ENCODE data around the gene AASS.
"Not testable (repeated sequence)": the region's sequence is repeated elsewhere in the genome, so short reads cannot be mapped to it uniquely, and the experiment has no call there.

AASS gene

GRCh38 chr7:122136078-122136477 lies 8.0 kb downstream of the AASS start:
- Histone ChIP-seq H2BK12ac (ENCODE audit: low read length) (no peak overlapping the region), H2AK5ac (ENCODE audit: low read depth, low read length) (no peak overlapping the region), H3K18ac (ENCODE audit: low read length) (no peak overlapping the region), H2BK120ac (ENCODE audit: low read depth, low read length) (no peak overlapping the region), H3K27me3 (ENCODE audit: control insufficient read depth in 3 of 3, insufficient read depth in 3 of 3, low read depth in 1 of 3, low read length in 3 of 3) (no peaks in the 10 kb centered on the region), H4K91ac (ENCODE audit: low read depth, low read length, poor library complexity) (no peak overlapping the region), H3K27ac (replicated peaks; ENCODE audit: low read length) (no peak overlapping the region), H3K4me1 (ENCODE audit: control insufficient read depth in 2 of 2, insufficient read depth in 1 of 2, low read depth in 1 of 2, low read length in 2 of 2) (peaks cover 0 to 2% of the 10 kb centered on the region in 2 donors), H3K4ac (ENCODE audit: low read length) (no peak overlapping the region), H4K8ac (ENCODE audit: low read depth, low read length) (no peak overlapping the region), H3K4me3 (ENCODE audit: low read length in 2 of 2) (no peak overlapping the region), H3K36me3 (replicated peaks in 1 of 2; ENCODE audit: control insufficient read depth in 2 of 2, insufficient read depth in 2 of 2, low read length in 2 of 2) (peaks cover 2 to 28% of the 10 kb centered on the region in 2 donors), H2BK5ac (ENCODE audit: low read length) (no peak overlapping the region), H3K14ac (ENCODE audit: low read length) (no peak overlapping the region), H3K4me2 (ENCODE audit: insufficient read depth, low read length, poor library complexity, severe bottlenecking) (no peak overlapping the region), H3K9ac (ENCODE audit: low read depth, low read length, poor library complexity) (no peak overlapping the region), H3K23ac (ENCODE audit: low read depth, low read length, poor library complexity) (no peak overlapping the region), H3K9me3 (replicated peaks in 1 of 2; ENCODE audit: control insufficient read depth in 2 of 2, insufficient read depth in 1 of 2, low read depth in 1 of 2, low read length in 2 of 2) (no peaks in the 10 kb centered on the region), H2BK15ac (ENCODE audit: low read length) (no peak overlapping the region), H2AFZ (ENCODE audit: low read length) (no peak overlapping the region), H3K79me1 (ENCODE audit: low read depth, low read length) (peaks cover 2% of the 10 kb centered on the region)
- no peak for DNase-seq (ENCODE audit: low spot score)
- WGBS, 2 donors (ENCODE audit: extremely low coverage in 2 of 2, insufficient read length in 2 of 2, insufficient replicate concordance in 1 of 2): no CpG with 5 or more reads among the region's 3 CpGs

GRCh38 chr7:122135275-122135674 lies 8.8 kb downstream of the AASS start:
- peaks cover 2 to 31% of the 10 kb centered on the region in 2 donors for H3K36me3 ChIP-seq (replicated peaks in 1 of 2; ENCODE audit: control insufficient read depth in 2 of 2, insufficient read depth in 2 of 2, low read length in 2 of 2)
- no peak overlapping the region for H2BK5ac ChIP-seq (ENCODE audit: low read length)
- no peak overlapping the region for H2BK15ac ChIP-seq (ENCODE audit: low read length)
- no peak overlapping the region for H3K4me2 ChIP-seq (ENCODE audit: insufficient read depth, low read length, poor library complexity, severe bottlenecking)
- H3K9me3 ChIP-seq (replicated peaks in 1 of 2; ENCODE audit: control insufficient read depth in 2 of 2, insufficient read depth in 1 of 2, low read depth in 1 of 2, low read length in 2 of 2): no peaks in the 10 kb centered on the region
- no peaks in the 10 kb centered on the region for H3K27me3 ChIP-seq (ENCODE audit: control insufficient read depth in 3 of 3, insufficient read depth in 3 of 3, low read depth in 1 of 3, low read length in 3 of 3)
- no peak overlapping the region for H3K4ac ChIP-seq (ENCODE audit: low read length)
- no peak overlapping the region for H2BK120ac ChIP-seq (ENCODE audit: low read depth, low read length)
- no CpG with 5 or more reads among the region's 4 CpGs for WGBS, 2 donors (ENCODE audit: extremely low coverage in 2 of 2, insufficient read length in 2 of 2, insufficient replicate concordance in 1 of 2)
- H4K91ac ChIP-seq (ENCODE audit: low read depth, low read length, poor library complexity): no peak overlapping the region
- DNase-seq (ENCODE audit: low spot score): no peak
- H2AFZ ChIP-seq (ENCODE audit: low read length): no peak overlapping the region
- H3K27ac ChIP-seq (replicated peaks; ENCODE audit: low read length): no peak overlapping the region
- H3K18ac ChIP-seq (ENCODE audit: low read length): no peak overlapping the region
- H3K14ac ChIP-seq (ENCODE audit: low read length): no peak overlapping the region
- no peak overlapping the region for H2BK12ac ChIP-seq (ENCODE audit: low read length)
- H3K4me1 ChIP-seq (ENCODE audit: control insufficient read depth in 2 of 2, insufficient read depth in 1 of 2, low read depth in 1 of 2, low read length in 2 of 2): peaks cover 0 to 2% of the 10 kb centered on the region in 2 donors
- H3K4me3 ChIP-seq (ENCODE audit: low read length in 2 of 2): no peak overlapping the region
- peaks cover 2% of the 10 kb centered on the region for H3K79me1 ChIP-seq (ENCODE audit: low read depth, low read length)
- no peak overlapping the region for H3K9ac ChIP-seq (ENCODE audit: low read depth, low read length, poor library complexity)
- H2AK5ac ChIP-seq (ENCODE audit: low read depth, low read length): no peak overlapping the region
- no peak overlapping the region for H3K23ac ChIP-seq (ENCODE audit: low read depth, low read length, poor library complexity)
- H4K8ac ChIP-seq (ENCODE audit: low read depth, low read length): no peak overlapping the region

- not testable (repeated sequence) for H3K4me1 ChIP-seq (ENCODE audit: control insufficient read depth in 2 of 2, insufficient read depth in 1 of 2, low read depth in 1 of 2, low read length in 2 of 2); DNase-seq (ENCODE audit: low spot score); H2BK120ac ChIP-seq (ENCODE audit: low read depth, low read length); H2AK5ac ChIP-seq (ENCODE audit: low read depth, low read length); H2BK15ac ChIP-seq (ENCODE audit: low read length); H3K9me3 ChIP-seq (replicated peaks in 1 of 2; ENCODE audit: control insufficient read depth in 2 of 2, insufficient read depth in 1 of 2, low read depth in 1 of 2, low read length in 2 of 2); H3K14ac ChIP-seq (ENCODE audit: low read length); H3K79me1 ChIP-seq (ENCODE audit: low read depth, low read length); H3K9ac ChIP-seq (ENCODE audit: low read depth, low read length, poor library complexity); H2BK12ac ChIP-seq (ENCODE audit: low read length); H4K8ac ChIP-seq (ENCODE audit: low read depth, low read length); H3K4ac ChIP-seq (ENCODE audit: low read length); H4K91ac ChIP-seq (ENCODE audit: low read depth, low read length, poor library complexity); H3K18ac ChIP-seq (ENCODE audit: low read length); H2BK5ac ChIP-seq (ENCODE audit: low read length); H2AFZ ChIP-seq (ENCODE audit: low read length); H3K4me3 ChIP-seq (ENCODE audit: low read length in 2 of 2); H3K27me3 ChIP-seq (ENCODE audit: control insufficient read depth in 3 of 3, insufficient read depth in 3 of 3, low read depth in 1 of 3, low read length in 3 of 3); H3K23ac ChIP-seq (ENCODE audit: low read depth, low read length, poor library complexity); H3K4me2 ChIP-seq (ENCODE audit: insufficient read depth, low read length, poor library complexity, severe bottlenecking); H3K27ac ChIP-seq (replicated peaks; ENCODE audit: low read length)
- no CpG with 5 or more reads among the region's 3 CpGs for WGBS, 2 donors (ENCODE audit: extremely low coverage in 2 of 2, insufficient read length in 2 of 2, insufficient replicate concordance in 1 of 2)
- H3K36me3 ChIP-seq (replicated peaks in 1 of 2; ENCODE audit: control insufficient read depth in 2 of 2, insufficient read depth in 2 of 2, low read length in 2 of 2): peaks cover 2 to 36% of the 10 kb centered on the region in 2 donors
Observed at GRCh38 chr7:122134793-122135192, 9.3 kb downstream of the AASS start.

- Histone ChIP-seq H2AFZ (ENCODE audit: low read length) (no peak overlapping the region), H3K79me1 (ENCODE audit: low read depth, low read length) (peaks cover 2% of the 10 kb centered on the region), H2AK5ac (ENCODE audit: low read depth, low read length) (no peak overlapping the region), H3K4me2 (ENCODE audit: insufficient read depth, low read length, poor library complexity, severe bottlenecking) (peak overlapping the region; percentile 18), H3K27ac (replicated peaks; ENCODE audit: low read length) (no peak overlapping the region), H3K36me3 (replicated peaks in 1 of 2; ENCODE audit: control insufficient read depth in 2 of 2, insufficient read depth in 2 of 2, low read length in 2 of 2) (peaks cover 2 to 46% of the 10 kb centered on the region in 2 donors), H4K8ac (ENCODE audit: low read depth, low read length) (no peak overlapping the region), H3K4me3 (ENCODE audit: low read length in 2 of 2) (no peak overlapping the region), H3K27me3 (ENCODE audit: control insufficient read depth in 3 of 3, insufficient read depth in 3 of 3, low read depth in 1 of 3, low read length in 3 of 3) (no peaks in the 10 kb centered on the region), H2BK12ac (ENCODE audit: low read length) (no peak overlapping the region), H2BK5ac (ENCODE audit: low read length) (no peak overlapping the region), H3K14ac (ENCODE audit: low read length) (no peak overlapping the region), H3K4ac (ENCODE audit: low read length) (no peak overlapping the region), H4K91ac (ENCODE audit: low read depth, low read length, poor library complexity) (no peak overlapping the region), H3K9me3 (replicated peaks in 1 of 2; ENCODE audit: control insufficient read depth in 2 of 2, insufficient read depth in 1 of 2, low read depth in 1 of 2, low read length in 2 of 2) (no peaks in the 10 kb centered on the region), H2BK120ac (ENCODE audit: low read depth, low read length) (no peak overlapping the region), H3K9ac (ENCODE audit: low read depth, low read length, poor library complexity) (no peak overlapping the region), H3K18ac (ENCODE audit: low read length) (no peak overlapping the region), H3K23ac (ENCODE audit: low read depth, low read length, poor library complexity) (no peak overlapping the region), H3K4me1 (ENCODE audit: control insufficient read depth in 2 of 2, insufficient read depth in 1 of 2, low read depth in 1 of 2, low read length in 2 of 2) (peaks cover 0 to 2% of the 10 kb centered on the region in 2 donors), H2BK15ac (ENCODE audit: low read length) (no peak overlapping the region)
- WGBS, 2 donors (ENCODE audit: extremely low coverage in 2 of 2, insufficient read length in 2 of 2, insufficient replicate concordance in 1 of 2): no CpG with 5 or more reads among the region's 8 CpGs
- no peak for DNase-seq (ENCODE audit: low spot score)
Observed at GRCh38 chr7:122133477-122133876, 10.6 kb downstream of the AASS start.
